ENCODE data around the gene GATD1.

Gene GATD1

GRCh38 chr11:724778-725386 lies 52.4 kb downstream of the GATD1 start:
- no peak for DNase-seq

DNA sequence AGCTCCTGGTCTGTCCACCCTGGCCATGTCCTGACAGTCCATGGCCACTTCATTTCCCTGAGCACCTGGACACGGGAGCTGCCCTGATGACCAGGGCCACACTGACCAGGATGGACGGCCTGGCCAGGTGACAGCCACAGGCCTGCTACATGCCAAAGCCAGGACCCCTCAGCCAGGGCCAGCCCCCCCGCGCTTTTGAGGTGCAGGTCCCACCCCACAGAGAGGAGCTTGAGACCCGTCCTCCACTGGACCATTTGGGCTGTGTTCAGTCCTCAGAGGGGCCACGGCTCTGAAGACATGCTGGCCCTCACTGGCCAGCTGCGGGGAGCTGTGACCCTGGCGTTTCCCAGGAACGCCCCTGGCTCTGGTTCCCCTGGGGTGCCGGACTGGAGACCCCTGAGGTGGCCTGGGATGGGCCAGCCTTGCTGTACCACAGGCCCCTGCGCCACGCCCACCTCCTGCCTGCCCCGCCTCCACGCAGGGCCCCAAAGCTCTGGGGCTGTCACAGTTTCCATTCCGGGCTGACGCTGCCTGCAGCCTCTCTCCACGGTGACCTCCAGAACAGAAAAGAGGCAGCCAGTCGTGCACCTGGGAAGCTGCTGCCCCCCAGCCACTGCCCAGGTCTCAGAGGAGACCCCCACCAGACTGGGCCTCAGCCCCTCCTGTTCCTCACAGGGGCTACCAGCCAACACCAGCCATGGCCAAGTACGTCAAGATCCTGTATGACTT lies 53.1 kb downstream of the GATD1 start:
- DNase-seq, result no peak

DNA sequence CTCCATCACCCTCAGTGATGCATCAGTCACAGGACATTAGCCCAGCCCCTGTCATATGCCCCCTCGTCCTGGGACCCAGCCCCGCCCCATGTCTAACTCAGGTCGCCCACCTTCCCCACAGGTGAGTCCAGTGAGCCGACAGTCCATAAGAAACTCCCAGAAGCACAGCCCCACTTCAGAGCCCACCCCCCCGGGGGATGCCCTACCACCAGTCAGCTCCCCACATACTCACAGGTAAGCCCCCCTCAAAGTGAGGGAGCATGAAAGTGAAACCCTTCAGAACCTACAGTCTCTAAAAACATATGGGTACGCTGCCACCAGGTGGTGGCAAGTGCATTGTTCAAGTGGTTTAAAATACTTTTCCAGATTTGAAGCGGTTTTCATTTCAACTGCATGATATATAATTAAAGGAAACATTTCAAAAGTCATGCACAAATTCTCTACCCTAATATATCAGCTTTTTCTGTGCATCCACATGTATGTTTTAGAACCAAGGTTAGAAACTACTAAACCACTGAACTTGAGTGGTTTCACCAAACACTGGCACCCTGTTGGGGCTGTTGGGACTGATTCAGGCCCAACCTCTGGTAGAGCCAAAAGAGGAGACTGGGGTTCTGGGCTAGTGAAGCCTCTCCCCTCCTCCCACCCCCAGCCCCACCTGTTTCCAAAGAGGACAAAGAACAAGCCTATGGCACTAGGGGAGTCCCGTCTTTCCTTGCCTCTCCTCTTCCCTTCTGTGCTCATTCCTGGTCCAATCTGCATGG lies 54.0 kb downstream of the GATD1 start:
- no peak for DNase-seq

DNA sequence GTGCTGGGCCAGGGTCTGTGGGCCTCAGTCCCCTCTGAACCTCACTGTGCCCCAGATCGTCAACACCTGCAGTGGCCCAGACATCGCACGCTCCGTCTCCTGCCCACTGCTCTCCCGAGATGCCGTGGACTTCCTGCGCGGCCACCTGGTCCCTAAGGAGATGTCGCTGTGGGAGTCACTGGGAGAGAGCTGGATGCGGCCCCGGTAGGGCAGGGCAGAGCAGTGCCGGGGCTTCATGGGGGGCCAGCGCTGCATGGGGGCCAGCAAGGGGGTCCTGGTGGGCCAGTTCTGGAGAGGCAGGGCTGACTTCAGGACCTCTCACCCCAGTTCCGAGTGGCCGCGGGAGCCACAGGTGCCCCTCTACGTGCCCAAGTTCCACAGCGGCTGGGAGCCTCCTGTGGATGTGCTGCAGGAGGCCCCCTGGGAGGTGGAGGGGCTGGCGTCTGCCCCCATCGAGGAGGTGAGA lies 54.9 kb downstream of the GATD1 start:
- DNase-seq, result no peak

DNA sequence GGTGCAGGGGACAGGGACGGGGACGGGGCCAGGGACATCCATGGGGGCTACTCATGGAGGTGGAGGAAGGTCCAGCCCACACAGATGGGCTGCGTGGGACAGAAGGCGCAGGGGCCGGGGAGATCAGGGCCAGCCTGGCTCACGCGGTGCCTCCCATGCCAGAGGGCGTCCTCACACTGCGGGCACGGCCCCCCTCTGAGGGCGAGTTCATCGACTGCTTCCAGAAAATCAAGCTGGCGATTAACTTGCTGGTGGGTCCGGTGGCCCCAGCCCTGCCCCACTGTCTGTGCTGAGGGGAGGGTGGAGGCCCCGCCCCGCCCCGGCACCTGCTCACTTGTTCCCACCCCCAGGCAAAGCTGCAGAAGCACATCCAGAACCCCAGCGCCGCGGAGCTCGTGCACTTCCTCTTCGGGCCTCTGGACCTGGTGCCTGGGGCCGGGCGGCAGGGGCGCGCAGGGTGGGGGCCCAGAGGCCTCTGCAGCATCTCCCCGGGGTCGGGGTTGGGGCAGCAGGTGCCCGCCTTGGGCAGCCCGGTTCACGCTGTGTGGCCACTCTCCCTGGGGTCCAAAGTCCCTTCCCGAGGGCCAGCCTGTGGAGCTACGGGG lies 55.4 kb downstream of the GATD1 start:
- DNase-seq, result no peak

DNA sequence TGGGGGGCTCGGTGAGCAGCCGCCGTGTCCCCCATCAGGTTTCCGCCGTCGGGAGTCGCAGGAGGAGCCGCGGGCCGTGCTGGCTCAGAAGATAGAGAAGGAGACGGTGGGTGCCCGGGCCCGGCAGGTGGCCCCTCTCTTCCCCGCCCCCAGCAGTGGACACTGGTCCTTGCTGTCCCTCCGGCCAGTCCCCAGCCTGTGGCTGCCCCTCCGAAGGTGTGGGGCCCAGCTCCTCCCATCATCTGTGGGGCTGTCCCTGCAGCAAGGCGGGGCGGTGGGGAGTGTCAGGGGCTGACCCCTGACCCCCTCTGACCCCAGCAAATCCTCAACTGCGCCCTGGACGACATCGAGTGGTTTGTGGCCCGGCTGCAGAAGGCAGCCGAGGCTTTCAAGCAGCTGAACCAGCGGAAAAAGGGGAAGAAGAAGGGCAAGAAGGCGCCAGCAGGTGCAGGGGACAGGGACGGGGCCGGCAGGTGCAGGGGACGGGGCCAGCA lies 56.0 kb downstream of the GATD1 start:
- no peak for DNase-seq

GRCh38 chr11:720642-721246 lies 56.5 kb downstream of the GATD1 start:
- no peak for DNase-seq

DNA sequence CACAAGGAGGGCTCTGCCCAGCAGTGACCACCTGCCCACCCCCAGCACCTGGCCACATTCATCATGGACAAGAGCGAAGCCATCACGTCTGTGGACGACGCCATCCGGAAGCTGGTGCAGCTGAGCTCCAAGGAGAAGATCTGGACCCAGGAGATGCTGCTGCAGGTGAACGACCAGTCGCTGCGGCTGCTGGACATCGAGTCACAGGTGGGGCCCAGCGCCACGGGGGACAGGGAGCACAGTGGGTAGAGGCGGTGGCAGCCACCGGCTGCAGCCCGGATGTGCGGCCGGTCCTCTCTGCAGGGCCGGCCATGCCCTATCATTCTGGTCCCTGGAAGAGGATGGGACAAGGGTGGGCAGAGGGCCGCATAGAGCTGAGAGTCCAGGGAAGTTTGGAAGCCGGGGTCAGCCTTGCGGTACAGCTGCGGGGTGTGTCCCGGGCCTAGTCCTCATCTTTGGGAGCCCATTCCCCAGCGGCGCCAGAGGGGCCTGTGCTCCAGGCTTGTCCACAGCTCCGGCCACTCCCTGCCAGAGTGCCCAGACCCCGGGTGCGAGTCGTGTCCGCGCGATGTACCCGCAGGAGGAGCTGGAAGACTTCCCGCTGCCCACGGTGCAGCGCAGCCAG lies 57.2 kb downstream of the GATD1 start:
- DNase-seq, result no peak

DNA sequence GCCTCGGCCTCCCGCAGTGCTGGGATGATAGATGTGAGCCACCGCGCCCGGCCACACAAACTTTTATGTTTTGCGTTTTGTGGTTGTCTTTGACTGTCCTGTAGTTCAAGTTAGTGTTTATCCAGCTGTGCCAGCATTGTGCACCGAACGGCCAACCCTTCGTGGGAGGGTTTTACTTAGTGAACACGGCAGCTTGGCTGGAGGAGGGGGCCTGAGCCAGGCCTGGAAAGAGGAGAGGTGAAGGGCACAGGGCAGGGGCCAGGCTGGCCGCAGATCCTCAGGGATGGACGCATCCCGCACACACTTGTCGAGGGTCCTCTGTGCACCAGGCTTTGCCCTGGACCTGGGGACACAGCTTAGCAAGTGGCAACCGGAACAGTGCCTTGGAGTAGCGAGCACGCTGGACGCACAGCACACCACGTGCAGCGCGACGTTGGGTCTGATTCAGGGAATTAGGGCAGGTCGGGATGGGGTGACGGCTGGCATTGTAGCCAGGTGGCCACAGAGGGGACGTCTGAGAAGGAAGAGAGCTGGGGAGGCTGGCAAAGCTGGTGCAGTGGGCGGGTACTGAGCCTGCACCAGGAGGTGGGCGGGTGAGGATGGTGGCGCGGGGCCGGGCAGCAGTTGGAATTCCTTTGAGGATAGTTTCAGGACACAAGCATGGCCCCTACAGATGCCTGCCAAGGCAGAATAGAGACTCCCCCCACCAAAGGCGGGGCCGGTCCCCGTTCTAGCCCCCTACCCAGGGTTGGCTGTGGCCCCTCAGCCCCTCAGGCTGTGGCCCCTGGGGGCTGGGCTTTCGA lies 57.9 kb downstream of the GATD1 start:
- no peak for DNase-seq
